GM19023 (cell line): ENCODE results near the gene CXCR3.

Source experiments
- ATAC-seq: cut with Tn5 transposase; IDR thresholded peaks from one replicate; pipeline ENCODE4 v1.9.1; 2021; ENCODE audit warnings: mild to moderate bottlenecking, moderate library complexity; ENCODE audit not compliant: unreplicated experiment

Gene CXCR3

DNA sequence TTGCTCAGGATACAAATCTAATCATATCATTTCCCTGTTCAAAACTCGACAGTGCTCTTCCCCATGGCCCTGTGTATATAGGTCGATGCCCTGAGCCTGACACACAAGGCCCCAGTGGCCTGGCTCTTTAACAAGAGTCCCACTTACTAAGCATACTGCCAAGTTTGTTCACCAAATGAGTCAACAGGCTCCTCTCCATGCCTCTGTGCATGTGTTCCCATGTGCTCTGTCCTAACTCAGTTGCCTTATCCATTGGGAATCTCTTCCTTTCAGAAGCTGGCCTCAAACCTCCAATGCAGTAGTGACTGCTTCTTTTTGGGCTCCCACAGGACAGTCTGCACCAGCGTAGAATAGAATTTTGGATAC lies 18.9 kb upstream of the CXCR3 start:
- no peak for ATAC-seq

DNA sequence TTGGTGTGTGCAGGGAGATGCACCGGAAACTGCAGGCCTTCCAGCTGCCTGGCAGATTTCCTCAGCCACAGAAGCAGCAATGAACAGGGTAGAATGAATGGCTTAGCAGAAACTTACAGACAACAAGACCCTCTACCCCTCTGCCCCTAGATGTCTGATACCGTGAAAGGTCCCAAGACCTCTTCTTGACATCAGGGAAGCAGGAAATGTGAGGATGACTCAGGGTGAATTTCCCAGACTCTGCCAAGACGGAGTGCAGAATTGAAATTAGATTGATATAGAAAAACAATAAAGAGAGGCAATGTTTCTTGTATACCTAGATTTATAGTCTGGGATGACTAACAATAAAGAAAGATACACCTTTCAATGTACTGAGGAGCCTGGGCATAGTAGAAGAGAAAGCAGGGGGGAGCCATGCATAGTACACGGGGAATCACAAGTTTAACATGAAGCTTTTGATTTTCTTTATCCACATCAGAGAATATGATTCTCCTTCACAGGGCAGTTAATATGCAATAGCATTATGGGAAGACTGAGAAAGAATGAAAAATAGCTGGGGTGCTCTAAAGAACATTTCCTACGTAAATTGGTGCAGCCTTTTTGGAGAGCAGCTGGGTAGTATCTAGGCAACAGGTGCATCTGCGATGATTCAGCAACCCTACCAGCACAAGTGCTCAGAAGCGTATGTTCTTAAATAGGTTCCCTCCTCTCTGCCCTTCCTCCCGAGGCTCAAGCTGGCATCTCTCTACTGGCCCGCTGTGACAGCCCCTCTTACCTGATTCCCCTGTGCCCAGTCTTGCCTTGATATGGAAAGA lies 18.3 kb upstream of the CXCR3 start:
- ATAC-seq: no peak

DNA sequence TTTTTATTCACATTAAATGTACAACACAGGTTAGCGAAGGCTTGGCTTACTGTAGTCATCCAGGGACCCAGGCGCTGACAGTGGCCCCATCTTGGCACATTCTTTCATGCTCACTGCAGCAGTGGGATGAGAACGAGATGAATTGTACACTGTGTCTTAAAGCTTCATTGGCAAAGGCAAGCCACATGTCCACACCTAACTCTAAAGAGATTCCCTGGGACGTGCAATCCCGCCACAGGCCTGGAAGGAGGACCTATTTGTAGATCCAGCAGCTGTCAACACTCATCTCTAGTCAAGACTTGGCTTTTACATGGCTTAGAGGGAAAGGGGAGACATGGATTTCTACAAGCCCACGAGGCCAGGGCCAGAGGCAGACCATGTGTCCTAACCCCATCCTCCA lies 16.1 kb upstream of the CXCR3 start:
- no peak for ATAC-seq

DNA sequence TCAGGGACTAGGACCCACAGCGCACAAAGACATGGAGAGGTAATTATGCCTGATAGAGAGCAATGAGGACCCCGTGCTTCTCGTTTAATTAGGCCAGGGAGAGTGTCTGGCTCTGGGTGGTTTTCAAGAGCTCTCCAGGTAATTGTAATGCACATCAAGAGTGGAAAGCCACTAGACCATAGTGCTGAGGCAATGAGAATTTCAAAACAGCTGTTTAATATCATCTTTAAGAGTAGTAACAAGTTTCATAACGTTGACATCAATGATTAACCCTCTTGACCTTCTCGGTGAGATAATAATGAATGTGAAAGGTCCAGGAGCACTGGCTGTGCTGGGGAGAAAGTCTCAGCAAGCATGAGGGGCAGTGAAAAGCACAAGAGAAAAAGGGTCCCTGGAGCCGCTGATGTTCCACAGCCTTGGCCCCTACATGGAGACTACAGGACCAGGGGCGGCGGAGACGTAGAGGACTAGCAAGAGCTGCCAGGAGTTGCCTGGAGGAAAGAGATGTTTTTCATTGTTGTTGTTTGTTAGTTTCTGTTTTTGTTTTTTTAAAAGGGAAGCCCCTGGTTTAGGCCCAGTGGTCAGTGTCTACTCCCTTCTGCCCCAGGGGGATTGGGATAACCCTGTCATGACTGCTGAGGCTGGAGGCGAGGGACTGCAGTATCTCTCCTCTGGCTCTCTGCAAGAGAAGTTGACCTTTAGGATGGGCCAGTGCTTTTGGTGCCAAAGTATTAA lies 14.8 kb upstream of the CXCR3 start:
- peak; percentile 48 for ATAC-seq

DNA sequence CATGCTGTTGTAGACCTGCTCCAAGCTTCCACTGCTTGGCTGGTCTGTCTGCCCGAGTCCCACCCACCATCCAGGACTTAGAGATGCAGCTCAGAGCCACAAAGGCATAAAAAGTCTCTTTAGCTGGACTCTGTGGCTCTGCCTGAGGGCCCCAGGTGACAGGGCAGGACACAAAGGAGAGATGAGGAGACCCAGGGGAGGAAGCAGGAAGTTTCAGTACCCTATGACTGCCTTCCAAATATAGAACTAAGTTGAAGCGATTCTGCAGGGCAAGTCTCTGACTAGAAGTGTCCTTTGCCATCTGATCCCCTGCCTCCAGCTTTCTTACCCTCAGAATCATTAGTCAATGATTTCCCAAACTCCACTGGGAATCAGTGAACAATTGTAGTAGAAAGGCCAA lies 11.2 kb upstream of the CXCR3 start:
- ATAC-seq: no peak

DNA sequence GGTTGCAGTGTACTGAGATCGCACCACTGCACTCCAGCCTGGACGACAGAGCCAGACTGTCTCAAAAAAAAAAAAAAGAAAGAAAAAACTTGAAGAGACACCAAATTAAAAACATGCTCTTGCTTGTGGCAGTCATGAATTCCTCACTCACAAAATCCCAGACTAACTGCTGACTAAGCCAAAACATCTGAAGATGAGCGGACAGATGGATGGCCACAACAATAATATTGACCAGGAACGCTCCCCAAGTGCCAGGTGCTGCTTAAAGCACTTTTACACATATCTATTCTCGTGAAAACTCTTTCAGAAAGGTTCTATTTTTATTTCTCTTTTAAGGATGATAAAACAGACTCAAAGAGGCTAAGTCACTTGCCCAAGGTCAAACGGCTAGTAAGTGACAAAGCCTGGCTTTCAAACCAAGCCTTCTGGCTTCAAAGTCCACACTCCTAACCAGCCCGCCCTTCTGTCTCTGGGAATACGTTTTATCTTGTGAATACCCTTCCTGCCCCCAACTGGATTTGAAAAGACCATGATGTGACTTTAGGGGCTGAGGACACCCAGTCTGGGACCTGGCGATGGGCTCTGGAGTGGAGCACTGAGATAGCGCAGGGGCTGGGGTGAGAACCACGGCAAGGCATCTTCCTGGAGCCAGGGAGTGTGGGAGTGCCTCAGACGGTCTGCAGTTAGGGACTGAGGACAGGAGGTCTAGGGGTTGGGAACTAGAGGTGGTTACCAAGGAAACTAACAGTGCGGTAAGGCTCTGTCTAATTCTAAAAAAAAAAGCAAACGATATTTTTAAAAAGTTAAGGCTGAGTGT lies 9.5 kb upstream of the CXCR3 start:
- ATAC-seq: no peak

DNA sequence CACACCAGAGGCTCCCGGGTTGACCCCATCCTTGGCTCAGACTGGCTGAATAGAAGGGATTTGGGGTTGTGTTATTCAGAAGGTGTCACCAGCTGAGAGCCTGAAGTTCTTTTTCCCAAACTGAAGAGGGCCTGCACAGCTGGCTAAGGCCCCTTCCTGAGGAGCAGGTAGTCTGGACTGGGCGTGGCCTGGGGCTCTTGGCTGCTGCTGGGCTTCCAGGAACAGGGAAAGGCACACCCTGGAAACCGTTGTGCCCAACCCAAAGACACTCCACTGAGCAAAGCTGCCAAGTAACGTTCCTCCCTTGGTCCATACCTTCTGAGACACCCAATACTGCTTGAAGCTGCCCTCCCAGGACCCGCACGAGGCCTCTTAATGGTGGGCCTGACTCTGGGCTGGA lies 8.3 kb upstream of the CXCR3 start:
- ATAC-seq: no peak

DNA sequence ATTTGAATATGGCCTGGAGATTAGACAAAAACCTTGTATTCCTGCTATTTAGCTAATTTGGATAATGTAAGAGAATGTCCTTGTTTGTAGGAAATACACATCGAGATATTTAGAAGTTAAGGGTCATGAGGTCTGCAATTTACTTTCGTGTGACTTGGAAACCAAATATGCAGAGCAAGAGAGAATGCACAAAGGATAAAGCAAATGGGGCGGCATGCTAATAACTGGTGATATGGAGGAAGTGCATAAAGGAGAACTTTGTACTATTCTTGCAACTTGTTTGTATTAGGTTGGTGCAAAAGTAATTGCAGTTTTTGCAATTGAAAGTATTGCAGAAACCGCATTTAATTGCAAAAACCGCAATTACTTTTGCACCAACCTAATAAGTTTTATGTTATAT lies 7.2 kb upstream of the CXCR3 start:
- no peak for ATAC-seq

DNA sequence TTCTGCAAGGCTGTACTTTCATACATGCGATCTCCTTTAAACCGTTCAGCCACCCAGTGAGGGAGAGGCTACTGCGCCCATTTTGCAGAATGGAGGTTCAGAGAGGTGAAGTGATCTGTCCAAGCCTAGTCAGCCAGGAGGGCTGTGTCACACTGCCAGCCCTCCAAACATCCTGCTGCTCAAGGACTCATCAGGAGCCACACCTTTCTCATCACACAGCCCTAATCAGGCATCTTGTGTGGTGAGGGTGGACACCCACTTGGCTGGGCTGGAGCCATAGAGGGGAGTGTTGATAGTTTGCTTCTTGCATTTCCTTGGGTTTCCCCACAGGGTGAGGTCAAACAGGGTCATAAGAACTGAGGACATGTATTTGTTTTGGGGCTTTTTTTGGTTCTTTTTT lies 5.4 kb upstream of the CXCR3 start:
- no peak for ATAC-seq

DNA sequence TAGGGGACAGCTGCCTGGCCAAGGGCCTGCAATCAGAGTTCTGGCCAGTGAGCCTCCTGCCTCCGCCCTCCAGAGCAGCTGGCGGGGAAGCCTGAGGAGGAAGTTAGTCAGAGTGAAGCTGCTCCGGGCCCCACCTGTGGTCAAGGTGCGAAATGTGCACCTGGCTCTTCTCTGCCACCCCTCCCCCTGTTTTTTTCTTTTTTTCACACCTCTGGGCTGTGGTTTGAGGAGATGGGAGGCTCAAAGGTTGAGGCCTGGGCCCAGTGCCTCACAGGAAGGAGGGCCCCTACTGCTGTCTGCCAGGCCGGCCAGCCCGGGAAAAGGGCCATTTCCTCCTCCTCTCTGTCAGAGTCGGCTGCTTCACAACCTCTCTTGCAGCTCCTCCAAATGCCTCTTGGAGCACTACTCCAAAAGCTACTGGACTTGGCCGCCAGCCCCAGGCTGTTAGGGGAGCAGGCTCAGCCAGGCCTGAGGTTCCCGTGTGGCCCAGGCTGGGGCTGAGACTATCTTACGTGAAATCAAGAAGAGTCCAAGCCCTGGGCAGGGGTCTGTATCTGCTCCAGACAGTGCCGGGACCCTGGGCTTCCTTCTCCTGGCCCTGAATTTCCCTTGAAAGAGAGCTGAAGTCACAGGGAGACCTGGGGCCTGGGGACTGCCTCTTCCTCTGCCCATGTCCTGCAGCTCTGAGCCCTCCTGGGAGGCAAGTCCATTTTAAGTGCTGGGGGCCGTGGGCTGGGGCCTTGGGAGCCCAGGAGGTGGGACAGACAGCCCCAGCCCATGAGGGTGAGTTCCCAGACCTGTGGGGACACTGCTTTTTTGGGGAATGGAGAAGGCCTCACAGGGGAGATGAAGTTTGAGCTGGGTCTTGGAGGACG lies 4.5 kb upstream of the CXCR3 start:
- ATAC-seq: peak; percentile 52

DNA sequence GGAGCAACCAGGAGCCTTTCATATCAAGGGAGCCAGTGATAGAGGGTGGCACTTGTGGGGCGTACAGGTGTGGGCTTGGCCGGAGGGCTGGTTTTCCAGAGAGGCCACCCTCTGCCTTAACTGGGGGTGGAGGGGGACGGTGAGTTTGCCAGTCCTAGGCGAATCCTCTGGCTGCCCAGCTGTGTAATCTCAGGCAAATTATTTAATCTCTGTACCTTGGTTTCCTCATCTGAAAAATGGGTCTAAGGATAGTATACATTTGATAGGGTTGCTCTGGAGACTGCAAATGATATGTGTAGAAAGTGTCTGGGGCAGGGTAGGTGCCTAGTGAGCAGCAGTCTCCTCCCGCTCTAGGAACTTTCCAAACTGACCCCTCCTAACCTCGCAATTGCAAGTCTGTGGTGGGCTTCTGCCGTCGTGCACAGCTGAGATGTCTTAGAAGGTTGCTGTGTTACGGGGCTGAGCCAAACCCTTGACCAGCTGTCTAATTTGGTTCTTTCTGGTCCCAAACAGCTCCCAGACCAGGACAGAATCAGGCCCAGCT lies 3.8 kb upstream of the CXCR3 start:
- ATAC-seq: no peak

DNA sequence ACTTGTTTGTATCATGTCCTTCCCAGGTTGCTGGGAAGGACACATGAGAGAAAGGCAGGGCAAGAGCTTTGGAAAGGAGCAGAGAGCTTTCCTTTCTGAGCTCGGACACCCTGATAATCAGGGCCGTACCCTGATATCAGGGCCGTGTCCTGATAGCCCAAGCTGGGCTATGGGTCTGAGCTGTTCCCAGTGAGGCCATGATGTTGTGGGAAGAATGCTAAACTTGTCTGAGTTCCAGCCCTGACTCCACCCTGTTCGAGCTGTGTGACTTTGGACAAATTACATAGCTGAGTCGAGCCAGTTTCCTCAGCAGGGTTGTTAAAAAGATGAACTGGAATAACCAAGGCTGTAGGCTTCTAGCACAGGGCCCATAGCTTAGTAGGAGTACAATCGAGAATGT lies 3.3 kb upstream of the CXCR3 start:
- no peak for ATAC-seq

DNA sequence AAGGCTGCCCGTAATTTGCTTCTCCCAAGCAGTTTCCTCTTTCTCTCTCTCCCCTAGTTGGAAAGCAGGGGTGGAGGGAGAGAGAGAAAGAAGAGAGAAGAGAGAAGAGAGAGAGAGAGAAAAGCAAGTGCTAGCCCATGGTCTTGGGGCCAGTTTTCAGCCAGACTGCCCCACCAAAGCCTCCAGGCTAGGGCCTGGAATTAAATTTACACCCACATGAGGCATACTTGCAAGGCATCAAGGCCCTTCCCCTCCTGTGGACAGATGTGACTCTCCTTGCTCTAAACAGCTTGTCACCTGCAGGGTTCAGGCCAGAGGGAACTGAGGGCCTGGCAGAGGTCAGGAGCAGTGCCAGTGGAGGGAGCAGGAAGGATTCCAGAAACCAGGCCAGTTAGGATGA lies 1.7 kb upstream of the CXCR3 start:
- ATAC-seq: no peak

DNA sequence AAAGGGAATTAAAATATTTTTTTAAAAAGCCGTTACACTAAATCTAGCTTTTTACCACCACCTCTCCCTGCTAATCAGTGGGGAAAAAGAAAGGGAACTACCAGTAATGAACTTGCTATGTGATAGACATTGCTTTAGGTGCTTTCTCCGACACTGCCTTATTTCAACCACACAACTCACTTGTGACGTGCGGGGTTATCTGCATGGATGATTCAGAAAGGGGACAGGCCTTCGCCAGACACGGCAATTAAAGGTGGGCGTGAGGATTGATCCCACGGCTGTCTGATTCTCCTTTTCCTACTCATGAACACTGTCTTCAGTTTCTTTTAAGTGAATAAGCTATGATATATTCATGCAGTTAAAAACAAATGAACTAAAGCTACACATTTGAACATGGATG lies 882 bp upstream of the CXCR3 start:
- ATAC-seq: no peak

DNA sequence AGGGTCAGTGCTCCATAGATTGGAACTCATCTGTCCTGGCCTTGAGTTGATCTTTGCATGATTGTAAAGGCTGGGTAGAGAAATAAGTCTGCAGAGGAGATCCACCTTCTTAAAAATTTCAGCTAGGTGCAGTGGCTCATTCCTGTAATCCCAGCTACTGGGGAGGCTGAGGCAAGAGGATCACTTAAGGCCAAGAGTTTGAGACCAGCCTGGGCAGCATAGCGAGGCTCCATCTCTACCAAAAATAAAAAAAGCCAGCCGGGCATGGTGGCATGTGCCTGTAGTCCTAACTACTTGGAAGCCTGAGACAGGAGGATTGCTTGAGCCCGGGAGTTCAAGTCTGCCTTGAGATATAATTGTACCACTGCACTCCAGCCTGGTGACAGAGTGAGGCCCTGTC lies 476 bp upstream of the CXCR3 start:
- no peak for ATAC-seq

DNA sequence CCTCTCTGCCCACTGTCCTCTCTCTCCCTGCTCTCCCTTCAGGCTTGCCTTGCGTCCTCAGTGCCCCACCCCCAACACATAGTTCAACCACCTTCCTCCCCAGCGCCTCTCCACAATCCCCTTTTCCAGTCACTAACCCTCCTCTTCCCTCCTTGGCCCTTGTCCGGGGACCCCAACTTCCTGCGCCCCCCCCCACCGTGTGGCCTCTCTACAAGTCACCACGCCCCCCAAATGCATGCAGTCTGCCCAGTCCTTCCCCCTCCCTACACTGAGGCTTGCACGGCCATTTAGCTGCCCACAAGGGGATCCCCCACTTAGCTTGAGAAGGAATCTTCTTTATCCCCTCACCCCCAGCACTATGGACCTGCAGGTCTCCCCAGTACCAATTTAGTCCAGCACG lies 569 bp downstream of the CXCR3 start:
- no peak for ATAC-seq

DNA sequence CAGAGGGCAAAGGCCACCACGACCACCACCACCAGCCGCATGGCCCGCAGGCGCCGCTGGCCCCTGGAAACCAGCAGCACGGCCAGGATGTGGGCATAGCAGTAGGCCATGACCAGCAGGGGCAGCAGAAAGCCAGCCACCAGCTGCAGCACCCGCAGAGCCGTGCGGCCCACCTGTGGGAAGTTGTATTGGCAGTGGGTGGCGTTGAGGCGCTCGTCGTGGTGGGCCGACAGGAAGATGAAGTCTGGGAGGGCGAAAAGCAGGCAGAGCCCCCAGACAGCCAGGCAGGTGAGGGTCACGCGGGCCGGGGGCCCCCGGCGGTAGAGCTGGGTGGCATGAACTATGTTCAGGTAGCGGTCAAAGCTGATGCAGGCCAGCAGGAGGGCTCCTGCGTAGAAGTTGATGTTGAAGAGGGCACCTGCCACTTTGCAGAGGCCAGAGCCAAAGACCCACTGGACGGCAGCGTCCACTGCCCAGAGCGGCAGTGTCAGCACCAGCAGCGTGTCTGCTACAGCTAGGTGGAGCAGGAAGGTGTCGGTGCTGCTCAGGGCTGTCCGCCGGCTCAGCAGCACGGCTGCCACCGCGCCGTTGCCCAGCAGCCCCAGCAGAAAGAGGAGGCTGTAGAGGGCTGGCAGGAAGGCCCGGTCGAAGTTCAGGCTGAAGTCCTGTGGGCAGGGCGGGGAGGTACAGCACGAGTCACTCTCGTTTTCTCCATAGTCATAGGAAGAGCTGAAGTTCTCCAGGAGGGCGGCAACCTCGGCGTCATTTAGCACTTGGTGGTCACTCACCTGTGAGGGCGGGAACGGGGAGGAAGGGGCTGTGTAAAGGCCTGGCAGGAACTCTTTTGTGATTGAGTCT lies 1.4 kb downstream of the CXCR3 start:
- no peak for ATAC-seq

DNA sequence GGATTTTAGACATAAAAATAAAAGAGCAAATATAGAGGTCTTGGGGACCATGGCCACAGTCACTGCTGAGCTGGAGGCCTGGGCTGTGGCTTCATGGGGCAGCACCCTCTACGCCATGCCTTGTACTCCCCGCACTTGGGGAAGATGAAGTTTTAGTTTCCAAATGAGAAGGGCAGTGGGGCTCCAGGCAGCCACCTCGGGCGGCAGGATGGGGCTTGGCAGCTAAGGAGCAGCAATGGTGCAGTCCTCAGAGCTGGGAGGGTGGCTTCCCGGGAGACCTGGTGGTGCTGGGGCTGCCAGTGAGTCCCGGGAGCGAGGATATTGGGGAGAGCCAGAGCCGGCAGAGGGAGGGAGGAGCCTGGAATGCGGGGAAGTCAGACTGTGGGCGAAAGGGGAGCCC lies 2.4 kb downstream of the CXCR3 start:
- ATAC-seq: no peak

DNA sequence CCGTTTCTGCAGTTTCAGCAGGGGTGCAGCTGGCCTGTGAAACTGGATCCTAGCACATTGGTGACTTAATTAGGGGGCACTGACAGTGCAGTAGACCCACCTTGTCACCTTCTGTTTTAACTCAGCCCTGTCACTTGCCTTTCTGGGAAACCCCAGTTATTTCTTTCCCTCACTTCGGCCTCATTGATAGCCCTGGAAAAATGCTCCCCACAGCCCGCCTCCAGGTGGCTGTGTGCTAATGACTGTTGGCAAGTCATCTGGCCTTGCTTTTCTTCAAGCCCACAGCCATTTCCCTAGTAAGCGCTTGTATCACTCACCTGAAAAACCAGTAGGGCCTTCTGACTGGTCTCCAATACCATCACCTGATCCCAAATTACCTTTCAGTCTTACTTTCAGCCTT lies 3.3 kb downstream of the CXCR3 start:
- ATAC-seq: no peak

DNA sequence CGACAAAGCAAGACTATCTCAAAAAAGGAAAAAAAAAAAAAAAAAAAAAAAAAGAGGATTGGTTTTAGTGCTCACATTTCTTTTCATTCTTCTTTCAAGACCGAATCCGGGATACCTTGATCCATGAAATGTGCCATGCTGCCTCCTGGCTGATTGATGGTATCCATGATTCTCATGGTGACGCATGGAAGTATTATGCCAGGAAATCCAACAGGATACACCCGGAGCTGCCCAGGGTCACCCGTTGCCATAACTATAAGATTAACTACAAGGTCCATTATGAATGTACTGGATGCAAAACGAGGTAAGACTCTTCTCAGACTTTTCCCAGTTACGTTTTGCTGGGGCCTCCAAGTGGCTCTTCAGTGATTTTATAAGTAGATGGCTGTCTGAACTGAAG lies 6.1 kb downstream of the CXCR3 start:
- ATAC-seq: no peak
